Germinal center (tissue), 1 donor: ENCODE measurements around the gene DUS3L.

Experiments
- DNase-seq: peaks from one replicate; pipeline ENCODE4 v3.0.0; 2012; ENCODE audit warnings: mixed read lengths, low spot score

Gene DUS3L, protein sequence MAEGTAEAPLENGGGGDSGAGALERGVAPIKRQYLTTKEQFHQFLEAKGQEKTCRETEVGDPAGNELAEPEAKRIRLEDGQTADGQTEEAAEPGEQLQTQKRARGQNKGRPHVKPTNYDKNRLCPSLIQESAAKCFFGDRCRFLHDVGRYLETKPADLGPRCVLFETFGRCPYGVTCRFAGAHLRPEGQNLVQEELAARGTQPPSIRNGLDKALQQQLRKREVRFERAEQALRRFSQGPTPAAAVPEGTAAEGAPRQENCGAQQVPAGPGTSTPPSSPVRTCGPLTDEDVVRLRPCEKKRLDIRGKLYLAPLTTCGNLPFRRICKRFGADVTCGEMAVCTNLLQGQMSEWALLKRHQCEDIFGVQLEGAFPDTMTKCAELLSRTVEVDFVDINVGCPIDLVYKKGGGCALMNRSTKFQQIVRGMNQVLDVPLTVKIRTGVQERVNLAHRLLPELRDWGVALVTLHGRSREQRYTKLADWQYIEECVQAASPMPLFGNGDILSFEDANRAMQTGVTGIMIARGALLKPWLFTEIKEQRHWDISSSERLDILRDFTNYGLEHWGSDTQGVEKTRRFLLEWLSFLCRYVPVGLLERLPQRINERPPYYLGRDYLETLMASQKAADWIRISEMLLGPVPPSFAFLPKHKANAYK

DNA sequence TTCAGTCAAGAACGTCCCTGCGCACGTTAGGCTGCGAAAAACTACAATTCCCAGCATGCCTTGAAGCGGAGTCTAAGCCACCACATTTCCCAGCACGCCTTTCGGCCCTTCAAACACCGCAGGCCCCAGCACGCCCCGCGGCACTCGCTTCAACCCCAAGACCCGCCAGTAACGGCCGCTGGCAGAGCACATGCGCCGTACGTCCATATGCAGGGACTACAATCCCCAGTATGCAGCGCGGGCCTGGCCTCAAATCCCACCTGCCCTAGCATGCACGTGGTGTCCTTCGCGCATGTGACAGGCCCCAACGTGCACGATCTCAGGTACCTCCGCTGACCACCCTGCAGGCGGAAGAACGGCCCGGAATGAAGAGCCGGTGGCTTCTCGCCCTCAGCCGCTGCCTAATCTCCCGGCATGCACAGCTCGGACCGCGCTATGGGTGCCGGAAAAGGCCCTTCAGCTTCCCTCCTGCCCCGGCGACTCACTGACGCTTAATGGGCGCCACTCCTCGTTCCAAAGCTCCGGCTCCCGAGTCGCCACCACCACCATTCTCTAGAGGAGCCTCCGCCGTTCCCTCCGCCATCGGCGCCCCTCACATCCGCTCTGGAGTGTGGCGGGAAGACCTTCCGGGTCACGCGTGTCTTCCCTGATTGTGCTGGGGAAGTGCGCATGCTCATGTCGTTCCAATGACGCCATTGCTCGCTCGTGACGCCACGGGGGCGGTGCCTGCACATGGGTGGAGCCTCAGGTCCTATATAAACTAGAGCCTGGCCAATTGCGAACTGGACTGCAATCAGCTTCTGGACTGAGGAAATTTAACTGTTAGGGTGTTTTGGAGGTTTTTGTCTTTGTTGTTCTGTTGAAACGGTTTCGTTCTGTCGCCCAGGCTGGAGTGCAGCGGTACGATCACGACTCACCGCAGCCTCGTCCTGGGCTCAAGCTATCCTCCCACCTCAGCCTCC, at the start of gene DUS3L:
DUS3L (minus strand) TSS at position 605 of the 962 bp plus-strand sequence; CDS start at position 583, 22 bp downstream.
- peak; percentile 97 for DNase-seq

DNA sequence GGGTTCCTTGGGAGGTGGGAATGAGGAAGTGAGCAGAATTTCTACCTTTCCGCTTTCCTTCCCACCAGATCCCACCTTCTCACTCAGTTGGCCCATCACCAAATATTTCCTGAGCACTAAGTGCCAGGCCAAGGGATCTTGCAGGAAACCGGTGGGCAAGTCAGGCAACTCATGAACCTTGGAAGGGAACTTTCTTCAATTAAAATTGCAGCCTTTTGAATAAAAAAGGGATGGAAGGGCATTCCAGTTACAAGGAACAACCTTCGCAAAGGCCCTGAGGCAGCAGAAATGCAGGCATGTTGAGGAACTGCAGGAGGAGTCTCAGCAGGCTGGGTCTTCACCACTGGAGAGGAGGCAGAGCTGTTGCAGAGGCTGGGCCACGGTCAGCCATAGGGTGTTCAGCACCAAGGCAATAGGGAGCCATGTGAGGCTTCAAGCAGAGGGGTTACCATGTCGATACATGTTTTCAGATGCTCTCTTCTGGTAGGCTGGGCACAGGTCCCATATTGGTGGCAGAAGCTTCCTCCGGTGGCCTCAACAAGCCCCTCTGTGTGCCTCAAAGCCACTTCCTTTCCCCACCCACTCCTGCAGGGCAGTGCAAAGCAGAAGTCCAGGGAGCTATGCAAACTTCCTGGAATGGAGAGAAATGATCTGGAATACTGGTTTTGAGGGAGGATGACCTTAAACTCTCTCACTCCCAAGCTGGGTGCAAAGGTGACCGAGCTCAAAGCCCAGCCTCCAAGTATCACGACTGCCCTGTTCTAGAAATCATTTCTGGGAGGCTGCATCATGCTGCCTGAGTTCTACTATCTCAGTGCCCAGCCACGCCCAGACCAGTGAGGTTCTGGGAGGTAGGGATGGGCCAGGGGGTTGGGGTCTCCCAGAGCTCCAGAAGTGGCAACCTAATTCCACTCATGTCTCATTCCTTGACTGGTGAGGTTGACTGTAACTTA, 48.4 kb upstream of the DUS3L start, which contains the start of gene FUT6:
FUT6 (minus strand) TSS at position 638 of the 953 bp plus-strand sequence. CDS start 7,135 bp downstream, outside the sequence.
- DNase-seq = no peak

DNA sequence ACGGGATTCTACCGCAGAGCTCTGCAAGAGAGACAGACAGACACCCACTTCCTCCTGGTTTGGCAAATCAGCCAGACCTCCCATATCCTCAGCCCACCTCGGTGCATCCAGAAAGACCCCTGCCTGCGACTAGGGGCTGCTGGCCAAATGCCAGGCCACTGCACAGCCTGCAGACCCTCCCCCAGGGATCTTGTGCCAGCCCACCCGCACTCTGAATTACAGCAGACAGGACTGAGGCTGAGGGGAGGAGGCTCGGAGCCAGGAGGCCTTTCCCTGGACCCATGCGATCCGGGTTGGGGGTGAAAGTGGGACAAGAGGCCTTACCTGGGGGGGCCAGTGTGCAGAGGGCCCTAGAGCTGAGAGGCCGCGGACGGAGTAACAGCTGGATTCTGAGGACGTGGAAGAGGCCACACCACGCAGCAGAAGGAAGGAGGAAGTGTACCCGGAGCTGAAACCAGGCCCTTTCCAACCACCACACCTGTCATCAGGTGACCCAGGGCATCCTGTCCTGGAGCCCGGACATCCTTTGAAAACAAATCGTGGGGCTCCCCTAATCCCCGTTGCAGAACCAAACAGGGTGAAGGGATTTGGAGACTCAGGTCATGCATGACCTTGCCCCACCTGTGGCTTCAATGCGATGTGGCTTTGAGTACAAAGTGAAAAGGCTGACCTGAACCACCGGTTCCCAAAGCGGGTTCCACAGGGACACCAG, 47.5 kb upstream of the DUS3L start:
- no peak for DNase-seq

DNA sequence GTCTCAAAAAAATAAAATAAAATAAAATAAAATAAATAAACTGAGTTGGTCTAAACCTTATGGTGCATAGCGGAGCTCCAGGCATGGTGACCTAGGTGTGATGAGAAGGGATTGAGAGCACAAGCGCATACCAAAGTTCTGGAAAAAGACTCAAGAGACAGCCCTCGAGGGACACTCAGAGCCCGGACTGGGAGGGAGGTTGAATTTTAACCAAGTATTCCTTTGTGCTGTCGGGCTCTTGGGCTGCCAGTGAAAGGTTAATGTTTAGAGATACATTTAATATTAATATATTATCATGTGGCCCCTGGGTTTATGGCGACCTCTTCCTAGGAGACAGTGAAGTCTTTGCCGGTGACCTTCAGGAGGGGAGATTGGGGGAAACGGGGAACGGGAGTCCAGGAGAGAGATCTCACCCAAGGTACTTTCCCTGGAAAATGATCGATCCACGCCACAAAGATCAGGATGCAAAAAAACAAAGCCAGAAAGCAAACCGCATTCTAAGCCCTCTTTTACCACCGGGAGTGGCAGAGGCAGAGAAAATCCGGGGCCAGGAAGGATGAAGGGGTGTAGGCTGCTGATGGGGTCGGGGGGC, 46.9 kb upstream of the DUS3L start:
- no peak for DNase-seq

DNA sequence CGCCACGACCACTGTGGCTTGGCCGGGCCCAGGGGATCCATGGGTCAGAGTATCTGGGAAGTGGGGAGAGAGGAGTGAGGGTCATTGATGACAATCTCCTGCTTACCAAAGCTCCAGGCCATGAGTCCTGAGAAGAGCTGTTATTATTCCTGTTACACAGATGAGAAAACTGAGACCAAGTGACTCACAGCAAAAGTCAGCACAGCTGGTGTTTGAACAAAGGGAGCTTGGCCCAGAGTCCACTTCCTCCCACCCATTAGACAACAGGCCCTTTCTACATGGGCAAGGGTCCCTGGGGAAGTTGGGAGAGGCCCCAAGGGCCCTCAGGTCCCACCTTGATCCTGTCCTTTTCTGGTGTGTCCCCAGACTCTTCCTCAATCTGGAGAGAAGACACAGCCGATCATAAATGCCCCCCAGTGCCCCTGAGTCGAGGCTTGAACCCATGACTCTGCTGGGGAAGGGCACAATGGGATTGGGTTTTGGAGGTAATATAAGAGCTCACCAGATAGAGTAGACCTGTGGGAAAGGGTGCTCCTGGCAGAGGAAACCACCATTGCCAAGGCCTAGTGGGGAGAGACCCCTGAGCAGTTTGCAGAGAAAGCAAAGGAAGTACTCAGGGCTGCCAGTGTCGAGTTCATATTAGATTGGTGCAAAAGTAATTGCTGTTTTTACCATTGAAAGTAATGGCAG, 41.7 kb upstream of the DUS3L start:
- no peak for DNase-seq

DNA sequence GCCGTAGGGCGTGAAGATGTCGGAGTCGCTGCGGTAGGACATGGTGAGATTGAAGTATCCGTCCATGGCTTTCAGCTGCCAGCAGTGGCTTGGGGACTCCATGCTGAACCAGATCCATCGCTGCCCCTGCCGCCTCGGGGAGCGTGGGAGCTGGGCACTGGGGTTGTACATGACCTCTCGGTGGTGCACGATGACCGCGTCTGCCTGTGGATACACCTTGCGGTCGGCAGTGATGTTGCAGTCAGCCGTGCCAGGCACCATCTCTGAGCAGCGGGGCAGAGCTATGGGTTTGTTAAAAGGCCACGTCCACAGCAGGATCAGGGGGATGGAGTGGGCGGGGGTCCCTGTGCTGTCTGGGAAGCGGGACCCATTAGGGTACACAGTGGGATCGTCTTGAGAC, 41.1 kb upstream of the DUS3L start:
- no peak for DNase-seq

DNA sequence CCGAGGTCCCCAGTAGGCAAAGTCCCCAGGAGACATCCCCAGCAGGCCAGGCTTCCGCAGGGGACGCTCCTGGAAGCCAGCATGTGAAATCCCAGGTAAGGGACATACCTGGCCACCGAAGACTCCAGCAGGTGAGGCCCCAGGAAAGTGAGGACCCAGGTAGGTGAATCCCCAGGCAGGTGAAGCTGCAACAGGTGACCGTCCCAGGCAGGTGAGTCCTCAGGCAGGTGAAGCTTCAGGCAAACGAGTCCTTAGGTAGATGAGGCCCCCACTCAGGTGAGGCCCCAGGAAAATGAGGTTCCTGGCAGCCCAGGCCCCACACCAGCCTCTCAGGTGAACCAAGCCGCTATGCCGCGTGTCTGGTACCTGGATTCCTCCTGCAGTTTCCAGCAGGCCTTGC, 40.2 kb upstream of the DUS3L start:
- DNase-seq = no peak

DNA sequence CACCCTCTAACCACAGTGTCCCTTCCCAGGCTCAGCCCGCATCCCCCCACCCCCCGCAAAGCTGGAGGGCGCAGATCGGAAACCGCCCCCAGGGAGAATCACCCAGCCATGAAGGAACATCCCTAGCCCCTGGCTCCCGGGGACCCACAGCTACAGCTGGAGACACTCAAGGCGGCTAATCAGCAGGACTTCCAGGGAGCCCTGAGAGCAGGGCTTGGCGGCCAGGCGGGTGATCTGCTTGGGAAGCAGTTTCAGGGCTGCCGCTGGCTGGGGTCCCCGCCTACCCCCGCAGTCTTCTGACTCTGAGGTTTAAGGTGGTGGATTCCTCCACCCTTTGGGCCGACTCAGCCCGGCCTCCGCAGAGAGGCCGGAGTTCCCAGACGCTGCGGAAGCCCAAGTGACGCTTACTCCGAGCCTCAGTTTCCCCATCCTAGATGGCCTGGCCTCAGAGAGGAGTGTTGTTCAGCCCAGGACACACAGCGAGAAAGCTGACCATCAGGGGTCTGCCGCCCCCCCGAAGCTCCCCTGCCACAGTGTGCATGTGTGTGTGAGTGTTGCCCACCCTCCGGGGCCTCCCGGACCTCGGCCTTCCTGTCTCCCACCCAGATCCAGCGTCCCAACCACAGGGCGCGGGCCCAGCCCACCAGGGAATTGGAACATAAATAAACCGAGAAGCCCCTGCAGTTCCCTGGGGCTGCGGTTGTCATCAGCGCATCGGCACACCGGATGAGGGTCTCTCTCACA, 38.8 kb upstream of the DUS3L start:
- DNase-seq = no peak

DNA sequence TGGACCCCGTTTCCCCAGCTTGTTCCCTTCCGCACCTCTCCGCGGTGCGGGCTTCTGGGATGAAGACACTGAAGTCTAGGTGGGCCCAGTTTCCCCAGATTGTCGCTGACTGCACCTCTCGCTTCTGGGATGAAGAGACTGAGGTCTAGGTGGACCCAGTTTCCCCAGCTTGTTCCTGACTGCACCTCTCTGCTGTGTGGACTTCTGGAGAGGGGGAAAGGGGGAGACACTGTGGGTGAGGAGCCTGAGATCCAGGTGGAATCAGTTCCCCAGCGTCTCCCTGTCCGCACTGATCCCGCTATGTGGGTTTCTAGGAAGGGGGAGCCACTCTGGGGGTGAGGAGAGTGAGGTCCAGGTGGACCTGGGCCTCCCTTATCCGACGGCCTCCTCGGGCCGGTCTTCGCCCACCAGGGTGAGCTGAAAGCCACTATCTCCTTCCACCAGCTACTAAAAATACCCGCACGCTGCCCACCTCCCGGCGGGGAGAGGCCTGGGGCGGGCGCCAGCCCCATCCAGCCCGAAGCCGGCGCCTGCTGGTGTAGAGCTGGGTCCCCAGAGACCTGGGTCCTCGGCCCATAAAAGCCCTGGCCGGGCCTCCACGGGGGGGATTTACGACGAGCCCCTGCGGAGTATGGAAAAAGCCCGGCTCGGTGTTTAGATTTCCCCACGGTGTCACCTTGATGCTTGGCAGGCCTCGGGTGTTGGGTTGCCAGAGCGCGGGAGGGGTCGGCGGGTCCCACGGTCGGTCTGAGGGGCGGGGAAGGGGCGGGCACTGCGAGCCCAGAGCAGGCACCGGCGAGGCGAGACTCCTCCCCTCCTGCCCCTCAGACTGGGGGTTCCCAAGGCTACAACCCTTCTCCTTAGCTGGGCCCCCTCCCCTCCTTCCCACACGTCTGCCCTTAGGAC, 38.0 kb upstream of the DUS3L start:
- peak; percentile 61 for DNase-seq

DNA sequence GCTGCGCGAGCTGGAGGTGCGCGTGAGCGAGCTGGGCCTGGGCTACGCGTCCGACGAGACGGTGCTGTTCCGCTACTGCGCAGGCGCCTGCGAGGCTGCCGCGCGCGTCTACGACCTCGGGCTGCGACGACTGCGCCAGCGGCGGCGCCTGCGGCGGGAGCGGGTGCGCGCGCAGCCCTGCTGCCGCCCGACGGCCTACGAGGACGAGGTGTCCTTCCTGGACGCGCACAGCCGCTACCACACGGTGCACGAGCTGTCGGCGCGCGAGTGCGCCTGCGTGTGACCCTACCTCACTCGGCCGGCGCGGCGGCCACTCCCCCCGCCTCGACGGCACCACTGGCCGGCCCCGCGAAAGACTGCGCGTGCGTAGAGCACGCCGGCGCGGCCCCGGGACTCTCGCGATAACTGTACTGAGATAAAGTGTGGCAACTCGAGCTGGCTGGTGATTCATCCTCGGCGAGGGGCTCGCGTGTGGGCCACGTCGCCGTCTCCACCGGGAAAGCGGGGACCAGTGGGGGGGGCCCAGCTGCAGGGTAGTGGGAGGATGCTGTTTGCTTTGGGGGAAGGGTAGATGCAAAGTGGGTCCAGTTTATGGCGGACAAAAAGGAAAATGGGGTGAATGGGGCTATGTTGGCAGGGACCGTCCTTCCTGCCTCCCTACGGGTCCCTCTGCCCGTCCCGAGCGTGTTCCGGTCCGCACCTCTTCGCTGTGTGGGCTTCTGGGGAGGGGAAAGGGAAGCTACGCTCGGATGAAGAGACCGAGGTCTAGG, 37.1 kb upstream of the DUS3L start:
- peak; percentile 99 for DNase-seq

DNA sequence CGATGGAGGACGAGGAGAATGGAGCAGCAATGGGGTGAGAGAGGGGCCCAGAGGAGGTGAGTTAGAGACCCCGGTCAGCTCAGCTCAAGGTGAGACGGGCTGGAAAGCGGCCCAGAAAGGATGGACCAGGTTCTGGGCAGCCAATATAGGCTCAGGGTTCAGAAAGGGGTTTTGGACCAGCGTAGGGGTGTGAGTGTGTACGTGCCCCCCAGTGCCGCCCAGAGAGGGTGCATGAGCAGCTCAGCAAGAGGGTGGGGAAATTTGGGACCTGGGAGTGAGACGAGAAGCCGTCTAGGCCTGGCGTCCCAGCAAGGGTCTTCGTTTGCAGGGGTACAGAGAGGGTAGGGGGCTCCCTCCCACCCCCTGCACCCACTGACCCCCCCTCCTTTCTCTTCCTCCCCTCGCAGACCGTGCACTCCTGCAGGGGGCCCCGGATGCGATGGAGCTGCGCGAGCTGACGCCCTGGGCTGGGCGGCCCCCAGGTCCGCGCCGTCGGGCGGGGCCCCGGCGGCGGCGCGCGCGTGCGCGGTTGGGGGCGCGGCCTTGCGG, 36.5 kb upstream of the DUS3L start:
- no peak for DNase-seq

DNA sequence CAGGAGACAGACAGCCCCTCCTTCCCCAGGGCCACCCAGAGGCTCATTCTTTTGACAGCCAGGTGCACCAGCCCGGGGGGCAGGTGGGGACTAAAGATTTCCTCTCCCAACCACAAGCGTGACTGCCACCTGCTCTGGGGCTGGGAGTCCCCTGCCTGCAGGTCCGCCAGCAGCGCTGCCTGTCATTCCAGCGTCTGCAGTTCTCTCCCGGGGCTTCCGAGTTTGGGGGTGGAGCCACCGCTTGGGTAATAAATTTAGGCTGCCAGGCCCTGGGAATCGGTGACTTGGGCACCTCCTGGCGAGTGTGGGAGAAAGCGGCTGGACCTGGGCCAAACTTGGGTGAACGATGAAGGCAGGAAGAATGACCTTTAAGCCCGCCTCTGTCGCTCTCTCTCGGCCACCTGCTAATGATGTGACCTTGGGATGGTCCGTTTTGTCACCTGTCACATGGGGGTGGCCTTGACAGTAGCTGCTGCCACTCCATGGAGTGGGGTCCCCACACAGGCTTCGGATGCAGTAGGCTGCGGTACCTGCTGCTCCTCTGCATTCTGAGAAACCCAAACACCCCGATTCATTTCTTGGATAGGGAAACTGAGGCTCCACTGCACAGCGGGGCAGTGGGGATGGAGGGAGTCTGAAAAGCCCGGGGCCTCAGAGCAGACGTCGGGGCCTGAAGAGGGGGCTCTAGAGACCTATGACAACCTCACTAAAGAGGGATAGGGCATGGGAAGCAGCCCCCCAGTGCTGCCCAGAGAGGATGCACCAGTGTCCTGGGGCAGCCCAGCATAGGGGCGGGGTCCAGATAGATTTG, 35.8 kb upstream of the DUS3L start:
- peak; percentile 62 for DNase-seq

DNA sequence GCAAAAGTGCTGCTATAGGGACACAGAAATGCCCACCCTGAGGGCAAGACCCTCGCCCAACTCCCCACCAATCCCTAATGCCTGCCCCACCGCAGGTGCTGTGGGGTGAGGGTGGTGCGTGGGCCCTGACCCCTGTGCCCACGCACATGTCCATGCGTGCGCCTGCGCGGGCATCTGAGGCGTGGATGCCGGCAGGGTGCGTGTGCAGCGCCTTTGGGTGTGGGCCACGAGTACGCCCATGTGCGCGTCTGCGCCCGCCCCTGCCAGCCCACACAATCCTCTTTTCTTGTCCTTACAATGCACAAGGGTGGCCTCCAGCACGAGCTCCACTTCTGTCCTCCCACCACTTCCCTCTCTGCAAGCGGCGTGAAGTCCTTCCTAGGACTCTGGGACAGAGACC, 34.2 kb upstream of the DUS3L start:
- no peak for DNase-seq

DNA sequence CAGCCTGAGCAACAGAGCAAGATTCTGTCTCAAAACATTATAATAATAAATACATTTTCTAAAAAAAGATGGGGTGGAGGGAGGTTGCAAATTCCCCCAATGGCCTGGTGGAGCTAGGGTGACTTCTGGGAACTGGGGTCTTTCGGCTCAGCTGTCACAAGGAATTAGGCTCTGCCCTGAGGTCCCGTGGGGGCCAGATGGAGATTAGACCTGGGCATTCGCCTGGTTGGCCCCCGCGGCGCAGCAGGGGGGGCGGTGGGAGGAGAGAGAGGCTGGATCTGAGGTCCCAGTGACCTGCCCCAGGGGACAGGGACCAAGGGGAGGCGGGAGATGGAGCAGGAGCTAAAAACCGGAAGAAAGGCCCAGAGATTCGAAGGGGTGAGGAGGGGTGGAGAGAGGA, 33.8 kb upstream of the DUS3L start:
- DNase-seq = no peak

DNA sequence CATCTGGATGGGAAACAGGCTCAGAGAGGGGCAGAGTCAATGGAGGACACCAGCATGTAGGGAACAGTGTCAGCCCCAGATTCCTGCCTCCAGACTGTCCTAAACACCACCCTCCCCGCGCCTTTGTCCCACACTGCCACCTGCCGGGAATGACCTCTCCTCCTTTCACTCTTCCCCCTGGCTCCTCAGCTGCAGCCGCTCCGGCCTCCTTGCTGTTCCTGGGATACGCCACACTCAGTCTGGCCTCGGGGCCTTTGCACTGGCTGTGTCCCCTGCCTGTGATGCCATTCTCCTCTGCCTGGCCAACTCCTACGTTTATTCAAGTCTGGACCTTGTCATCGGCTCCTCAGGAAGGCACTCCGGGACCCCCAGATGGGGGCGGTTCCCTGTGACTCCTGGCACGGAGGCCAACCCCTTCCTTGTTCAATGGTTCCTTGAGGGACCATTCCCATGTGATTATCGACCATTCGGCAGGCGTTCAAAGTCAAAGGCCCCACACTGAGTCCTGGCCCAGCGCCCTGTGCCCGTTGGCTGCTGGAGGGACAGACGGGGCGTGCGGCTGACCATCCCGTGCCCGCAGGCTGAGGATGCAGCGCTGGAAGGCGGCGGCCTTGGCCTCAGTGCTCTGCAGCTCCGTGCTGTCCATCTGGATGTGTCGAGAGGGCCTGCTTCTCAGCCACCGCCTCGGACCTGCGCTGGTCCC, 32.8 kb upstream of the DUS3L start:
- DNase-seq = no peak
